K562 (cell line): ENCODE results near the gene UNC79. TPM values are rescaled to one million over a fixed set of nuclear protein-coding genes. Genes with fewer than 3 reads are reported as not detected.

Experiments used
- ATAC-seq: fragments of 200-7000 bp; cut with Tn5 transposase; 3 replicates; pipeline ENCODE4 v1.9.1; 2020; ENCODE audit warnings: moderate library complexity
- BruUV-seq: library from RNA; stranded (reverse); fragments of 400-500 nt; replicated peaks from 2 replicates; lab custom pipeline; 2021; lab: Mats Ljungman, UMichigan
- CTCF ChIA-PET: fragments of 300-600 bp; formaldehyde crosslinking; extraction: SDS; loops from one replicate; lab custom pipeline; 2021; ENCODE audit warnings: low intra/inter-chr PET ratio; lab: Yijun Ruan, JAX
- POLR2A ChIA-PET: fragments of 300-600, 350-650 bp; sonication (Branson Sonifier 250); formaldehyde crosslinking; extraction: SDS; loops from one replicate; lab custom pipeline; 2021; ENCODE audit warnings: antibody characterized with exemption, inconsistent platforms; lab: Yijun Ruan, JAX
- DNase-seq, 4 experiments: peaks; one replicate each; pipeline versions ENCODE4 v3.0.0 to v3.0.0-alpha.2; 2011 to 2018; ENCODE audit warnings: low spot score in 3 of 4, mixed read lengths in 3 of 4; ENCODE audit errors: extremely low read depth in 1 of 4
- FAIRE-seq: peaks from 2 replicates; lab custom pipeline; 2011; peaks lifted over from hg19 to GRCh38; lab: Jason Lieb, UNC
- H2AFZ ChIP-seq: 2 replicates; pipeline ENCODE4 v1.6.0; 2011; ENCODE audit warnings: low read depth, low read length, control low read depth, inconsistent platforms
- H3K27ac ChIP-seq: fragments of 200-600 bp; 3 replicates; pipeline ENCODE4 v1.8.0; 2011; ENCODE audit warnings: low read depth, mild to moderate bottlenecking, control low read depth, inconsistent platforms, low read length, moderate library complexity, mixed read lengths; ENCODE audit errors: extremely low read depth
- H3K27me3 ChIP-seq, 2 experiments: fragments of 300-600 bp in 1 of 2; 2 replicates in 1 of 2; 3 replicates in 1 of 2; pipeline versions ENCODE4 v1.6.0 to v1.8.0; 2011; ENCODE audit warnings: inconsistent platforms in 2 of 2, low read length in 2 of 2, mild to moderate bottlenecking in 1 of 2, mixed read lengths in 1 of 2, moderate library complexity in 1 of 2; ENCODE audit not compliant: control insufficient read depth in 2 of 2, insufficient read depth in 2 of 2
- H3K36me3 ChIP-seq: fragments of 300-600 bp; 3 replicates; pipeline ENCODE4 v1.8.0; 2011; ENCODE audit warnings: mild to moderate bottlenecking, low read length, inconsistent platforms; ENCODE audit not compliant: control insufficient read depth, insufficient read depth
- H3K4me1 ChIP-seq, 2 experiments: fragments of 200-600 bp in 1 of 2; replicated peaks in 1 of 2; 2 replicates in 1 of 2; 3 replicates in 1 of 2; pipeline versions ENCODE4 v1.5.1 to v1.8.0; 2011; ENCODE audit warnings: inconsistent platforms in 2 of 2, low read length in 2 of 2, mild to moderate bottlenecking in 1 of 2, mixed read lengths in 1 of 2, moderate library complexity in 1 of 2; ENCODE audit not compliant: control insufficient read depth in 2 of 2, insufficient read depth in 2 of 2
- H3K4me2 ChIP-seq: 2 replicates; pipeline ENCODE4 v1.6.1; 2011; ENCODE audit warnings: low read length, control low read depth, inconsistent platforms, mixed read lengths; ENCODE audit not compliant: insufficient read depth
- H3K4me3 ChIP-seq: fragments of 200-600 bp; sonication (generic), shearing (Covaris generic); 2 replicates; pipeline ENCODE4 v1.5.1; 2016; ENCODE audit warnings: control low read depth, inconsistent platforms
- H3K79me2 ChIP-seq: fragments of 200-600 bp; 3 replicates; pipeline ENCODE4 v1.8.0; 2011; ENCODE audit warnings: low read length, inconsistent platforms; ENCODE audit not compliant: control insufficient read depth, insufficient read depth
- H3K9ac ChIP-seq, 2 experiments: 2 replicates each; pipeline versions ENCODE4 v1.6.0 to v1.6.1; 2011; ENCODE audit warnings: low read depth in 2 of 2, low read length in 2 of 2, control low read depth in 1 of 2, inconsistent platforms in 1 of 2, mild to moderate bottlenecking in 1 of 2, mixed read lengths in 1 of 2; ENCODE audit not compliant: insufficient read depth in 1 of 2
- H3K9me1 ChIP-seq: one replicate; pipeline ENCODE4 v1.6.0; 2011; ENCODE audit warnings: inconsistent platforms, mild to moderate bottlenecking, low read length, moderate library complexity; ENCODE audit not compliant: control insufficient read depth, insufficient read depth
- H3K9me3 ChIP-seq: replicated peaks from 2 replicates; pipeline ENCODE4 v1.5.1; 2011; ENCODE audit warnings: low read depth, low read length, inconsistent platforms; ENCODE audit not compliant: control insufficient read depth, insufficient read depth
- H4K20me1 ChIP-seq: replicated peaks from 2 replicates; pipeline ENCODE4 v1.6.1; 2011; ENCODE audit warnings: low read length, inconsistent platforms, mixed read lengths; ENCODE audit not compliant: control insufficient read depth, insufficient read depth
- ARID1B ChIP-seq: fragments of 450-650 bp; IDR thresholded peaks from 2 replicates; pipeline ENCODE4 v1.6.1; 2016; ENCODE audit warnings: antibody characterized with exemption, mild to moderate bottlenecking, inconsistent platforms
- CHD2 ChIP-seq: IDR thresholded peaks from 2 replicates; pipeline ENCODE4 v1.6.1; 2011; ENCODE audit warnings: low read depth, low read length
- ESRRB ChIP-seq: fragments of 250-450 bp; sonication (Bioruptor Pico); IDR thresholded peaks from 2 replicates; pipeline ENCODE4 v1.5.0; 2020; ENCODE audit warnings: mild to moderate bottlenecking, moderate library complexity, borderline replicate concordance
- FOXK2 ChIP-seq, 2 experiments: fragments of 450-650 bp; IDR thresholded peaks in 1 of 2; conservative IDR thresholded peaks in 1 of 2; 2 replicates each; pipeline ENCODE4 v1.6.1; 2016; ENCODE audit warnings: low read depth in 2 of 2, mild to moderate bottlenecking in 1 of 2
- HDAC6 ChIP-seq: IDR thresholded peaks from 2 replicates; pipeline ENCODE4 v1.6.1; 2012; ENCODE audit warnings: low read depth, mild to moderate bottlenecking, control low read depth, inconsistent platforms, low read length, moderate library complexity
- KLF10 ChIP-seq: fragments of 250-450 bp; sonication (Bioruptor Pico); IDR thresholded peaks from 2 replicates; pipeline ENCODE4 v1.6.1; 2021; ENCODE audit warnings: matching md5 sums
- NR2F6 ChIP-seq: fragments of 450-650 bp; formaldehyde crosslinking; IDR thresholded peaks from 2 replicates; pipeline ENCODE4 v1.4.0; 2020; ENCODE audit warnings: mild to moderate bottlenecking
- NR3C1 ChIP-seq: sonication (generic); formaldehyde crosslinking; IDR thresholded peaks from 2 replicates; pipeline ENCODE4 v1.8.1; 2022; ENCODE audit warnings: missing genetic modification reagents
- RBM39 ChIP-seq: fragments of 200-400 bp; formaldehyde crosslinking; optimal IDR thresholded peaks from 2 replicates; pipeline ENCODE3; 2018; ENCODE audit warnings: low read depth, low read length
- SNIP1 ChIP-seq: fragments of 450-650 bp; IDR thresholded peaks from 2 replicates; pipeline ENCODE4 v1.7.1; 2017; ENCODE audit warnings: low read depth, mild to moderate bottlenecking
- ZBTB8A ChIP-seq: fragments of 450-650 bp; IDR thresholded peaks from 2 replicates; pipeline ENCODE4 v1.6.1; 2018; ENCODE audit warnings: mild to moderate bottlenecking, moderate library complexity; ENCODE audit not compliant: partially characterized antibody
- WGBS: fragments of 100-300 bp; shearing (Covaris generic); methylation state at CpG from one replicate; pipeline ENCODE4 v1.1.6; 2016; ENCODE audit warnings: low coverage, mixed read lengths; ENCODE audit not compliant: insufficient coverage; ENCODE audit errors: missing lambda C conversion rate; 5-methylcytosine and 5-hydroxymethylcytosine counted together
- in situ Hi-C: fragments of 300-500 bp; cut with MboI; formaldehyde crosslinking; loops from 4 replicates; pipeline ENCODE4 v1.15.0; 2018; ENCODE audit warnings: inconsistent platforms, mixed read lengths
- intact Hi-C: fragments of 100-400 bp; cut with micrococcal nuclease; formaldehyde crosslinking; loops from 2 replicates; pipeline ENCODE4 v1.14.2; 2022
- polyA plus RNA-seq, 8 experiments: library from polyadenylated mRNA; depleted of rRNA in 4 of 8; stranded (reverse) in 5 of 8; unstranded in 3 of 8; fragments of >200 nt; fragmentation: Nextera tagmentation in 2 of 8; fragmentation: Illumina TruSeq in 1 of 8; extraction: Ambion mirVana in 2 of 8; extraction: Trizol in 1 of 8; gene quantifications; 2 replicates each; pipeline versions ENCODE4 v1.2.1 to v1.2.3, GENCODE V29; 2011 to 2014; ENCODE audit warnings: inconsistent platforms in 1 of 8, missing spikeins in 1 of 8
- total RNA-seq, 7 experiments: library from RNA; depleted of rRNA in 6 of 7; stranded (reverse); fragments of >200 nt in 6 of 7; fragmentation: Illumina TruSeq in 2 of 7; extraction: Trizol in 2 of 7; gene quantifications; 2 replicates each; pipeline versions ENCODE4 v1.2.1 to v1.2.3, GENCODE V29; 2011 to 2021; ENCODE audit warnings: low replicate concordance in 1 of 7
- TF ChIP-seq, protein P1 (sequence below): sonication (generic); formaldehyde crosslinking; IDR thresholded peaks from 2 replicates; pipeline ENCODE4 v1.4.0; 2020; ENCODE audit warnings: mild to moderate bottlenecking, missing genetic modification reagents
- TF ChIP-seq, protein P2 (sequence below): fragments of 250-450 bp; sonication (Bioruptor Pico); IDR thresholded peaks from 2 replicates; pipeline ENCODE4 v1.8.0; 2022; ENCODE audit warnings: inconsistent platforms, mild to moderate bottlenecking, moderate library complexity, borderline replicate concordance

UNC79 gene
- total and polyA plus RNA-seq, 9 of the 15 experiments (the other 6 are each of a cell fraction or from before 2014, with no cell fraction given): under 0.01 to 0.04 (median 0.01) TPM; not detected in 6

DNA sequence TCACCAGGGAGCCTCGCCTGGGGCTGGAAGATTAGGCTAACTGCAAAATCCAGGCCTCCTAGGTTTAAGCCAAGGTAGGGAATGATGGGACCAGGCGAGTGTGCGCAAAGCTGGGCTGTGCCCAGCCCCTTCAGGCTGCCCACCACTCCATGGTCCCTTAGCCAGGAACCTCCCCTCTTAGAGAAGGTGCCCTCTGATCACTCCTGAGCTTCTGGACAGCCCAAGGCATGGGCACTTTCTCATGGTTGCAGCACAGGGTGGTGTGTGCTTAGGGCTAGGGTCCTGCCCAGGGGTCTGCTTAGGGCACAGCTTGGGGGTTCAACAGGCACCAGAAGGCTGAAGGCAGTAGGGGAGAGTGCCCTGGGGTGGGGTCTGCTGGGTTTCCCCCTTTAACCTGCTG lies 288.5 kb downstream of the UNC79 start:
- Histone ChIP-seq H3K4me3 (no peak overlapping the region), H3K4me1 (no peaks in the 10 kb centered on the region), H3K9ac (no peak overlapping the region), H3K9me3 (no peaks in the 10 kb centered on the region), H4K20me1 (no peaks in the 10 kb centered on the region), H3K36me3 (no peaks in the 10 kb centered on the region), H3K79me2 (no peaks in the 10 kb centered on the region), H3K4me2 (no peak overlapping the region), H2AFZ (no peak overlapping the region), H3K27ac (no peak overlapping the region), H3K27me3 (peaks cover 0 to 5% of the 10 kb centered on the region in 2 experiments; a peak in 3 of 5 replicates), H3K9me1 (no peaks in the 10 kb centered on the region)
- no peak for ATAC-seq
- in situ Hi-C loops: no loop called here
- TF ChIP-seq RBM39 (no peak), HDAC6 (no peak), FOXK2 (conservative IDR thresholded peaks at IDR 0.05 in 1 of 2, IDR thresholded peaks at IDR 0.05 in 1 of 2; ENCODE audit: low read depth in 2 of 2) (no peak), SNIP1 (no peak), NR2F6 (CRISPR knock-in tag) (no peak), KLF10 (CRISPR knock-in tag) (no peak), ESRRB (CRISPR knock-in tag) (no peak), ARID1B (no peak), CHD2 (no peak), ZBTB8A (no peak), NR3C1 (no peak)
- TF ChIP-seq, protein P1, sequence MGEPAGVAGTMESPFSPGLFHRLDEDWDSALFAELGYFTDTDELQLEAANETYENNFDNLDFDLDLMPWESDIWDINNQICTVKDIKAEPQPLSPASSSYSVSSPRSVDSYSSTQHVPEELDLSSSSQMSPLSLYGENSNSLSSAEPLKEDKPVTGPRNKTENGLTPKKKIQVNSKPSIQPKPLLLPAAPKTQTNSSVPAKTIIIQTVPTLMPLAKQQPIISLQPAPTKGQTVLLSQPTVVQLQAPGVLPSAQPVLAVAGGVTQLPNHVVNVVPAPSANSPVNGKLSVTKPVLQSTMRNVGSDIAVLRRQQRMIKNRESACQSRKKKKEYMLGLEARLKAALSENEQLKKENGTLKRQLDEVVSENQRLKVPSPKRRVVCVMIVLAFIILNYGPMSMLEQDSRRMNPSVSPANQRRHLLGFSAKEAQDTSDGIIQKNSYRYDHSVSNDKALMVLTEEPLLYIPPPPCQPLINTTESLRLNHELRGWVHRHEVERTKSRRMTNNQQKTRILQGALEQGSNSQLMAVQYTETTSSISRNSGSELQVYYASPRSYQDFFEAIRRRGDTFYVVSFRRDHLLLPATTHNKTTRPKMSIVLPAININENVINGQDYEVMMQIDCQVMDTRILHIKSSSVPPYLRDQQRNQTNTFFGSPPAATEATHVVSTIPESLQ (CRISPR knock-in tag): no peak
- TF ChIP-seq, protein P2, sequence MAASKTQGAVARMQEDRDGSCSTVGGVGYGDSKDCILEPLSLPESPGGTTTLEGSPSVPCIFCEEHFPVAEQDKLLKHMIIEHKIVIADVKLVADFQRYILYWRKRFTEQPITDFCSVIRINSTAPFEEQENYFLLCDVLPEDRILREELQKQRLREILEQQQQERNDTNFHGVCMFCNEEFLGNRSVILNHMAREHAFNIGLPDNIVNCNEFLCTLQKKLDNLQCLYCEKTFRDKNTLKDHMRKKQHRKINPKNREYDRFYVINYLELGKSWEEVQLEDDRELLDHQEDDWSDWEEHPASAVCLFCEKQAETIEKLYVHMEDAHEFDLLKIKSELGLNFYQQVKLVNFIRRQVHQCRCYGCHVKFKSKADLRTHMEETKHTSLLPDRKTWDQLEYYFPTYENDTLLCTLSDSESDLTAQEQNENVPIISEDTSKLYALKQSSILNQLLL (CRISPR knock-in tag): no peak
- WGBS: 0% methylated on average over 3 of the region's 3 CpGs
- no peak for DNase-seq
- ChIA-PET CTCF (no interaction called here), POLR2A (no interaction called here)
- no TSS peak for BruUV-seq
- intact Hi-C loops: no loop called here
- FAIRE-seq: no peak
